HepG2 (cell line): Measurements from ENCODE around the gene CORO7. TPM values are rescaled to one million over a fixed set of nuclear protein-coding genes. Genes with fewer than 3 reads are reported as not detected.

Experiments
- ATAC-seq: fragments of 200-7000 bp; cut with Tn5 transposase; 3 replicates; pipeline ENCODE4 v1.9.1; 2020; ENCODE audit warnings: mild to moderate bottlenecking, moderate library complexity
- BruUV-seq: library from RNA; stranded (reverse); fragments of 400-500 nt; replicated peaks from 2 replicates; lab custom pipeline; 2021; lab: Mats Ljungman, UMichigan
- CTCF ChIA-PET: fragments of 300-600 bp; formaldehyde crosslinking; extraction: SDS; loops from one replicate; lab custom pipeline; 2021; ENCODE audit warnings: low total read pairs, inconsistent platforms, low intra/inter-chr PET ratio; lab: Yijun Ruan, JAX
- POLR2A ChIA-PET: fragments of 350-600 bp; sonication (Branson Sonifier 250); formaldehyde crosslinking; loops from one replicate; lab custom pipeline; 2020; ENCODE audit warnings: antibody characterized with exemption, inconsistent platforms; lab: Yijun Ruan, JAX
- DNase-seq: peaks from one replicate; pipeline ENCODE4 v3.0.0-alpha.2; 2015; ENCODE audit warnings: low spot score
- FAIRE-seq: peaks from 3 replicates; lab custom pipeline; 2011; peaks lifted over from hg19 to GRCh38; lab: Jason Lieb, UNC
- H2AFZ ChIP-seq: one replicate; pipeline ENCODE4 v1.6.1; 2011; ENCODE audit warnings: low read length, inconsistent platforms
- H3K27ac ChIP-seq: fragments of 300-600 bp; 3 replicates; pipeline ENCODE4 v1.8.0; 2011; ENCODE audit warnings: mixed run types, mild to moderate bottlenecking, mixed read lengths, low read length, inconsistent platforms; ENCODE audit not compliant: insufficient read depth; ENCODE audit errors: extremely low read length
- H3K27me3 ChIP-seq, 2 experiments: fragments of 200-600 bp in 1 of 2; 2 replicates in 1 of 2; 3 replicates in 1 of 2; pipeline versions ENCODE4 v1.6.0 to v1.8.0; 2011; ENCODE audit warnings: low read length in 2 of 2, mild to moderate bottlenecking in 2 of 2, moderate library complexity in 2 of 2, inconsistent platforms in 1 of 2; ENCODE audit not compliant: insufficient read depth in 2 of 2, control insufficient read depth in 1 of 2
- H3K36me3 ChIP-seq, 2 experiments: fragments of 200-600 bp in 1 of 2; replicated peaks in 1 of 2; 2 replicates in 1 of 2; 3 replicates in 1 of 2; pipeline versions ENCODE4 v1.5.1 to v1.8.0; 2011; ENCODE audit warnings: low read length in 2 of 2, inconsistent platforms in 1 of 2; ENCODE audit not compliant: insufficient read depth in 2 of 2, control insufficient read depth in 1 of 2
- H3K4me1 ChIP-seq: 2 replicates; pipeline ENCODE4 v1.5.1; 2012; ENCODE audit warnings: low read length, inconsistent platforms; ENCODE audit not compliant: insufficient read depth
- H3K4me2 ChIP-seq: 2 replicates; pipeline ENCODE4 v1.6.0; 2011; ENCODE audit warnings: low read depth, low read length, inconsistent platforms
- H3K4me3 ChIP-seq, 3 experiments: fragments of 200-600 bp in 1 of 3; sonication (generic), shearing (Covaris generic) in 1 of 3; replicated peaks in 1 of 3; 2 replicates each; pipeline ENCODE4 v1.5.1; 2011 to 2016; ENCODE audit warnings: low read length in 3 of 3, inconsistent platforms in 2 of 3, low read depth in 2 of 3, mild to moderate bottlenecking in 2 of 3, control low read depth in 1 of 3, mixed read lengths in 1 of 3; ENCODE audit not compliant: insufficient read depth in 1 of 3
- H3K79me2 ChIP-seq: one replicate; pipeline ENCODE4 v1.6.1; 2011; ENCODE audit warnings: low read length, inconsistent platforms; ENCODE audit not compliant: insufficient read depth
- H3K9ac ChIP-seq: 2 replicates; pipeline ENCODE4 v1.6.0; 2011; ENCODE audit warnings: mild to moderate bottlenecking, low read depth, low read length, inconsistent platforms; ENCODE audit not compliant: insufficient read depth
- H3K9me3 ChIP-seq: 2 replicates; pipeline ENCODE4 v1.5.1; 2012; ENCODE audit warnings: mild to moderate bottlenecking, low read length
- H4K20me1 ChIP-seq: 2 replicates; pipeline ENCODE4 v1.6.0; 2011; ENCODE audit warnings: inconsistent platforms, mild to moderate bottlenecking, low read length, moderate library complexity; ENCODE audit not compliant: insufficient read depth
- ADNP ChIP-seq: sonication (generic); formaldehyde crosslinking; IDR thresholded peaks from 2 replicates; pipeline ENCODE4 v1.4.0; 2020; ENCODE audit warnings: missing genetic modification reagents
- ATM ChIP-seq: fragments of 450-650 bp; IDR thresholded peaks from 2 replicates; pipeline ENCODE4 v1.7.1; 2017; ENCODE audit warnings: mild to moderate bottlenecking, borderline replicate concordance
- HNF4A ChIP-seq: sonication (generic); formaldehyde crosslinking; IDR thresholded peaks from 2 replicates; pipeline ENCODE4 v1.4.0; 2020; ENCODE audit warnings: missing genetic modification reagents
- HOXA3 ChIP-seq: sonication (generic); formaldehyde crosslinking; IDR thresholded peaks from 2 replicates; pipeline ENCODE4 v1.5.0; 2020; ENCODE audit warnings: missing genetic modification reagents
- MXD3 ChIP-seq: IDR thresholded peaks from 2 replicates; pipeline ENCODE4 v1.6.1; 2016; ENCODE audit warnings: mild to moderate bottlenecking, missing biosample characterization, missing genetic modification reagents
- POLR2AphosphoS2 ChIP-seq: IDR thresholded peaks from 2 replicates; pipeline ENCODE4 v1.6.1; 2011; ENCODE audit warnings: low read depth, low read length, improper control_type of control experiment
- SIX1 ChIP-seq: sonication (generic); formaldehyde crosslinking; IDR thresholded peaks from 2 replicates; pipeline ENCODE4 v1.4.0; 2020; ENCODE audit warnings: missing genetic modification reagents, borderline replicate concordance
- SMAD9 ChIP-seq: sonication (generic); formaldehyde crosslinking; IDR thresholded peaks from 2 replicates; pipeline ENCODE4 v1.5.1; 2020; ENCODE audit warnings: mild to moderate bottlenecking, missing genetic modification reagents
- ZC3H13 ChIP-seq: sonication (generic); formaldehyde crosslinking; IDR thresholded peaks from 2 replicates; pipeline ENCODE4 v1.8.1; 2023; ENCODE audit warnings: mild to moderate bottlenecking, missing genetic modification reagents, moderate library complexity
- ZFP36L2 ChIP-seq: sonication (generic); formaldehyde crosslinking; IDR thresholded peaks from 2 replicates; pipeline ENCODE4 v1.4.0; 2020; ENCODE audit warnings: missing genetic modification reagents
- ZNF160 ChIP-seq: sonication (generic); formaldehyde crosslinking; IDR thresholded peaks from 2 replicates; pipeline ENCODE4 v1.8.0; 2022; ENCODE audit warnings: mild to moderate bottlenecking, inconsistent platforms, missing genetic modification reagents
- ZNF496 ChIP-seq: sonication (generic); formaldehyde crosslinking; IDR thresholded peaks from 2 replicates; pipeline ENCODE4 v1.8.1; 2023; ENCODE audit warnings: mild to moderate bottlenecking, moderate library complexity, missing genetic modification reagents; ENCODE audit not compliant: insufficient replicate concordance
- ZNF563 ChIP-seq: sonication (generic); formaldehyde crosslinking; IDR thresholded peaks from 2 replicates; pipeline ENCODE4 v1.8.0; 2022; ENCODE audit warnings: mild to moderate bottlenecking, moderate library complexity, missing genetic modification reagents
- WGBS: methylation state at CpG from one replicate; pipeline ENCODE4 v1.1.6; 2017; ENCODE audit warnings: low lambda C conversion rate; 5-methylcytosine and 5-hydroxymethylcytosine counted together
- in situ Hi-C: cut with HindIII; loops from 2 replicates; pipeline ENCODE4 v1.10.0; 2017; ENCODE audit warnings: low pct_unique_long_range_greater_than_20kb; ENCODE audit not compliant: extremely low pct_ligation_motif_present
- intact Hi-C: fragments of 100-400 bp; cut with micrococcal nuclease; formaldehyde crosslinking; loops from one replicate; pipeline ENCODE4 v1.10.0; 2022; ENCODE audit not compliant: unreplicated experiment
- polyA plus RNA-seq, 8 experiments: library from polyadenylated mRNA; depleted of rRNA in 3 of 8; stranded (reverse) in 7 of 8; unstranded in 1 of 8; fragments of >200 nt; fragmentation: Illumina TruSeq in 4 of 8; extraction: Trizol in 4 of 8; gene quantifications; 2 replicates each; pipeline versions ENCODE4 v1.2.1 to v1.2.3, GENCODE V29; 2011 to 2016; ENCODE audit warnings: low read depth in 4 of 8, missing spikeins in 1 of 8, mixed read lengths in 1 of 8; ENCODE audit not compliant: insufficient read depth in 1 of 8
- total RNA-seq, 5 experiments: library from RNA; depleted of rRNA; stranded (reverse); fragments of >200 nt; fragmentation: Illumina TruSeq; extraction: Trizol; gene quantifications; 2 replicates each; pipeline ENCODE4 v1.2.3, GENCODE V29; 2016; ENCODE audit warnings: low read depth in 1 of 5
- TF ChIP-seq, protein P1 (sequence below): sonication (generic); formaldehyde crosslinking; IDR thresholded peaks from 2 replicates; pipeline ENCODE4 v1.4.0; 2020; ENCODE audit warnings: mild to moderate bottlenecking, missing genetic modification reagents
- TF ChIP-seq, protein P2 (sequence below): sonication (generic); formaldehyde crosslinking; IDR thresholded peaks from 2 replicates; pipeline ENCODE4 v1.4.0; 2020; ENCODE audit warnings: mild to moderate bottlenecking, missing genetic modification reagents
- TF ChIP-seq, protein P3 (sequence below), 2 experiments: fragments of 450-650 bp in 1 of 2; sonication (generic) in 1 of 2; formaldehyde crosslinking; IDR thresholded peaks; 2 replicates each; pipeline versions ENCODE4 v1.5.0 to v1.8.0; 2020 to 2022; ENCODE audit warnings: mild to moderate bottlenecking in 1 of 2, missing genetic modification reagents in 1 of 2

Gene CORO7
- total and polyA plus RNA-seq, 2 of the 13 experiments (the other 11 are each of a cell fraction or from before 2014, with no cell fraction given), result 9.9 to 14.3 TPM

DNA sequence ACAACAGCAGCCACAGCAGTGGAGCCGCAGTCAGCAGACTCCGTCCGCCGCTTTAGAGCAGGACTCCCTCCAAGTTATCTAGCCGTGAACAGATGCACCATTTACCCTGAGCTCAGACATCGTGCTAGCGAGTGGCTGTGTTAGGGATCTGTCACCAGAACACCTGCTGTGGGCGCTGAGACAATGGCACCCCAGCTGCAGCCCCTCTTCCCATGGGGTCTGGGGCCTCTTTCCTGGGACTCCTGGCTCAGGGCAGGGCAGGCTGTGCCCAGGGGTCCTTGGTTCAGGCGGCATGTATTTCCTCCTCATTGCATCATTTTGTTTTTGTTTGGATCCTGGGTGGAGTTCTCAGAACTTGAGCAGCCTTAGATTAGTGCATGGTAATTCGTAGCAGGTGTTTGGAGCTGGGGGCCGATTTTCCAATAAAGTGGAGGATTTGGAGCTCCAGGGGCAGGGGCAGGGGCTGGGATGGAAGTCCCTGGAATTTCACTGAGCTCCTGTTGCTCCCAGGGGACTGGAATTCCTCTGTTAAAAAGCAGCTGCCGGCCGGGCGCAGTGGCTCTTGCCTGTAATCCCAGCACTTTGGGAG lies 34.6 kb upstream of the CORO7 start:
- no peak for FAIRE-seq
- no peak for ATAC-seq
- H3K4me3 ChIP-seq, result no peak overlapping the region

DNA sequence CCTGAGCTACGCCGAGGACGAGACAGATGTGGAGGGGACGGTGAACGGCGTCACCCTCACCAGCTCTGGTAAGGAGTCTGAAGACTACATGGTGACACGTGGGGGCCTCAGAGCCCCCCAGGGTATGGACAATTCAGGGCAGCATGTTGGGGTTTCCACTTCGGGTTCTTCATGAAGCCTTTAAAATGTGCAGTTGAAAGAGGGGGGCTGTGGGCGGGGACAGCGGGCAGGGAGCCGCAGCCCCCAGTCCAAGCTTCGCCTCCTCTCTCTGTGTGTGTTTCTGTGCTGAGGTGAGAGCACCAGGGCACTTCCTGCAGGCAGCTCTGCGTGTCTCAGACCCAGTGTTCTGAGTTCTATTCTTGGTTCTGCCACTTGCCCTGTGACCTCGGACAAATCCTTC lies 34.0 kb upstream of the CORO7 start:
- Histone ChIP-seq H3K4me3 (no peak overlapping the region), H3K4me1 (no peaks in the 10 kb centered on the region), H3K79me2 (no peaks in the 10 kb centered on the region), H3K4me2 (no peak overlapping the region), H3K27ac (no peak overlapping the region), H2AFZ (no peak overlapping the region), H3K27me3 (no peaks in the 10 kb centered on the region), H3K36me3 (peaks cover 35 to 76% of the 10 kb centered on the region in 2 experiments), H3K9ac (no peak overlapping the region), H3K9me3 (no peaks in the 10 kb centered on the region), H4K20me1 (no peaks in the 10 kb centered on the region)
- DNase-seq (no peak), ATAC-seq (no peak), FAIRE-seq (no peak)
- in situ Hi-C loops (no loop called here), intact Hi-C loops (no loop called here)
- ChIA-PET CTCF (no interaction called here), POLR2A (interaction anchor here (1.1 kb wide), 1 partner anchor 19 kb away, joined by 3 read pairs; no protein-coding TSS in a partner anchor)
- BruUV-seq, result no TSS peak
- WGBS, result 95% methylated on average over 6 of the region's 14 CpGs
- TF ChIP-seq HNF4A (CRISPR knock-in tag) (no peak), SMAD9 (CRISPR knock-in tag) (no peak), ZC3H13 (CRISPR knock-in tag) (no peak), ZNF160 (CRISPR knock-in tag) (no peak), ZNF563 (no peak), HOXA3 (CRISPR knock-in tag) (no peak), MXD3 (CRISPR knock-in tag) (no peak), POLR2AphosphoS2 (no peak), ZFP36L2 (no peak), ATM (no peak), ADNP (CRISPR knock-in tag) (no peak), SIX1 (CRISPR knock-in tag) (no peak)
- TF ChIP-seq, protein P1, sequence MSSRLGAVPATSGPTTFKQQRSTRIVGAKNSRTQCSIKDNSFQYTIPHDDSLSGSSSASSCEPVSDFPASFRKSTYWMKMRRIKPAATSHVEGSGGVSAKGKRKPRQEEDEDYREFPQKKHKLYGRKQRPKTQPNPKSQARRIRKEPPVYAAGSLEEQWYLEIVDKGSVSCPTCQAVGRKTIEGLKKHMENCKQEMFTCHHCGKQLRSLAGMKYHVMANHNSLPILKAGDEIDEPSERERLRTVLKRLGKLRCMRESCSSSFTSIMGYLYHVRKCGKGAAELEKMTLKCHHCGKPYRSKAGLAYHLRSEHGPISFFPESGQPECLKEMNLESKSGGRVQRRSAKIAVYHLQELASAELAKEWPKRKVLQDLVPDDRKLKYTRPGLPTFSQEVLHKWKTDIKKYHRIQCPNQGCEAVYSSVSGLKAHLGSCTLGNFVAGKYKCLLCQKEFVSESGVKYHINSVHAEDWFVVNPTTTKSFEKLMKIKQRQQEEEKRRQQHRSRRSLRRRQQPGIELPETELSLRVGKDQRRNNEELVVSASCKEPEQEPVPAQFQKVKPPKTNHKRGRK (CRISPR knock-in tag), result no peak
- TF ChIP-seq, protein P2, sequence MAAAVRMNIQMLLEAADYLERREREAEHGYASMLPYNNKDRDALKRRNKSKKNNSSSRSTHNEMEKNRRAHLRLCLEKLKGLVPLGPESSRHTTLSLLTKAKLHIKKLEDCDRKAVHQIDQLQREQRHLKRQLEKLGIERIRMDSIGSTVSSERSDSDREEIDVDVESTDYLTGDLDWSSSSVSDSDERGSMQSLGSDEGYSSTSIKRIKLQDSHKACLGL (CRISPR knock-in tag), result no peak

More for the DNA sequence above, 34.6 kb upstream of the CORO7 start:
- no peak overlapping the region for H3K27ac ChIP-seq
- ChIA-PET CTCF (no interaction called here), POLR2A (interaction anchor here (1.1 to 1.2 kb wide), 2 partner anchors 10 to 18 kb away, joined by 3 read pairs; no protein-coding TSS in a partner anchor)
- no peak overlapping the region for H2AFZ ChIP-seq
- peaks cover 40 to 82% of the 10 kb centered on the region in 2 experiments for H3K36me3 ChIP-seq
- H3K79me2 ChIP-seq, result no peaks in the 10 kb centered on the region
- no peak overlapping the region for H3K9ac ChIP-seq
- no peak overlapping the region for H3K4me2 ChIP-seq
- no peaks in the 10 kb centered on the region for H3K27me3 ChIP-seq
- BruUV-seq, result no TSS peak
- no peak for DNase-seq
- no peaks in the 10 kb centered on the region for H3K9me3 ChIP-seq
- TF ChIP-seq ZNF496 (CRISPR knock-in tag), result no peak
- TF ChIP-seq, protein P3, sequence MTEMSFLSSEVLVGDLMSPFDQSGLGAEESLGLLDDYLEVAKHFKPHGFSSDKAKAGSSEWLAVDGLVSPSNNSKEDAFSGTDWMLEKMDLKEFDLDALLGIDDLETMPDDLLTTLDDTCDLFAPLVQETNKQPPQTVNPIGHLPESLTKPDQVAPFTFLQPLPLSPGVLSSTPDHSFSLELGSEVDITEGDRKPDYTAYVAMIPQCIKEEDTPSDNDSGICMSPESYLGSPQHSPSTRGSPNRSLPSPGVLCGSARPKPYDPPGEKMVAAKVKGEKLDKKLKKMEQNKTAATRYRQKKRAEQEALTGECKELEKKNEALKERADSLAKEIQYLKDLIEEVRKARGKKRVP (CRISPR knock-in tag; IDR thresholded peaks at IDR 0.05), result peak in 1 of 2 experiments; percentile 52; a peak in 1 of 4 replicates
- no peaks in the 10 kb centered on the region for H4K20me1 ChIP-seq
- in situ Hi-C loops (no loop called here), intact Hi-C loops (no loop called here)
- 100% methylated on average over 10 of the region's 14 CpGs for WGBS
- no peaks in the 10 kb centered on the region for H3K4me1 ChIP-seq
